Measurements from ENCODE around the gene ARHGAP42. TPM values are rescaled to one million over a fixed set of nuclear protein-coding genes. Genes with fewer than 3 reads are reported as not detected.

The ARHGAP42 gene
- total and polyA plus RNA-seq, 2 experiments from 2014 or later = 0.74 to 2.7 TPM

- Histone ChIP-seq H3K9me3 (ENCODE audit: low read depth) (no peaks in the 10 kb centered on the region), H4K20me1 (ENCODE audit: insufficient read depth) (no peaks in the 10 kb centered on the region), H3K9me2 (ENCODE audit: insufficient read depth) (no peaks in the 10 kb centered on the region), H3K4me1 (ENCODE audit: insufficient read depth) (peaks cover 38% of the 10 kb centered on the region), H3K36me3 (ENCODE audit: low read depth) (no peaks in the 10 kb centered on the region), H3F3A (ENCODE audit: insufficient read depth) (peaks cover 31% of the 10 kb centered on the region), H2AFZ (peak overlapping the region; percentile 61), H3K4me2 (ENCODE audit: unreplicated experiment) (peak overlapping the region; percentile 85), H3K27me3 (replicated peaks; ENCODE audit: insufficient read depth) (no peaks in the 10 kb centered on the region), H3K79me2 (ENCODE audit: insufficient read depth) (no peaks in the 10 kb centered on the region), H3K27ac (peak overlapping the region; percentile 82), H3K4me3 (peak overlapping the region; percentile 47), H3K9ac (peak overlapping the region; percentile 34)
- WGBS, 2 experiments (ENCODE audit: low coverage in 1 of 2, low lambda C conversion rate in 2 of 2, missing lambda C conversion rate in 2 of 2) = 0 to 1% methylated on average over 3 of the region's 3 CpGs
- TF ChIP-seq EZH2phosphoT487 (IDR thresholded peaks at IDR 0.05; ENCODE audit: insufficient read depth, low read depth) (0 out of 2 replicates have a peak, but pooled peaks have one; percentile 48), EZH2 (IDR thresholded peaks at IDR 0.05; ENCODE audit: insufficient read depth, poor library complexity, severe bottlenecking) (no peak)
- DNase-seq = peak; percentile 94
- in situ Hi-C loops (cut with MboI) = no loop called here
Measured at GRCh38 chr11:100876815-100877520, 189.9 kb downstream of the ARHGAP42 start.

GRCh38 chr11:100878474-100878873 lies 191.4 kb downstream of the ARHGAP42 start:
- Histone ChIP-seq H3K4me2 (ENCODE audit: unreplicated experiment) (peak overlapping the region; percentile 32), H3K27ac (peak overlapping the region; percentile 82), H3K27me3 (replicated peaks; ENCODE audit: insufficient read depth) (no peaks in the 10 kb centered on the region), H3K4me3 (no peak overlapping the region), H3F3A (ENCODE audit: insufficient read depth) (peaks cover 31% of the 10 kb centered on the region), H2AFZ (peak overlapping the region; percentile 42; the same call in 1 of the 2 replicates), H3K9ac (no peak overlapping the region), H3K4me1 (ENCODE audit: insufficient read depth) (peaks cover 34% of the 10 kb centered on the region), H3K9me3 (ENCODE audit: low read depth) (no peaks in the 10 kb centered on the region), H3K36me3 (ENCODE audit: low read depth) (no peaks in the 10 kb centered on the region), H3K79me2 (ENCODE audit: insufficient read depth) (no peaks in the 10 kb centered on the region), H3K9me2 (ENCODE audit: insufficient read depth) (no peaks in the 10 kb centered on the region), H4K20me1 (ENCODE audit: insufficient read depth) (no peaks in the 10 kb centered on the region)
- peak; percentile 60 for DNase-seq
- in situ Hi-C loops (cut with MboI) = no loop called here
- 44 to 54% methylated on average over 2 of the region's 2 CpGs for WGBS, 2 experiments (ENCODE audit: low coverage in 1 of 2, low lambda C conversion rate in 2 of 2, missing lambda C conversion rate in 2 of 2)
- TF ChIP-seq EZH2phosphoT487 (IDR thresholded peaks at IDR 0.05; ENCODE audit: insufficient read depth, low read depth) = no peak
- no peak for TF ChIP-seq EZH2 (IDR thresholded peaks at IDR 0.05; ENCODE audit: insufficient read depth, poor library complexity, severe bottlenecking)

DNA sequence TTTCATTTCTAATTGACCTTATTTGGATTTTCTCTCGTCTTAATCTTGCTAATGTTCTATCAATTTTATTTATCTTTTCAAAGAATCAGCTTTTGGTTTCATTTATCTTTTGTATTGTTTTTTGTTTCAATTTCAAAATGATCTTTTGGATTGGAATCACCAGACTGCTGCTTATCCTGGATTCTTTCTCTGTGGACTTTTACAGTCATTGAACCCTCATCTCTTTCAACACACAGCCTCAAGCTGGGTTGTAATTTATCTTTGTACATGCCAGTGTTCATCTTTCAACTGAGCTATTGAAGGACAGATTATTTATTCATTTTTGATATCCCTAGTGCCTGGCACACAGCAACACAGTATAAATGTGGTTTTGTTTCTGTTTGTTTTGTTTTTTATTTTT lies 195.9 kb downstream of the ARHGAP42 start:
- H3F3A ChIP-seq (ENCODE audit: insufficient read depth) = peaks cover 10% of the 10 kb centered on the region
- no peaks in the 10 kb centered on the region for H3K27me3 ChIP-seq (replicated peaks; ENCODE audit: insufficient read depth)
- no peak for DNase-seq
- H3K79me2 ChIP-seq (ENCODE audit: insufficient read depth) = no peaks in the 10 kb centered on the region
- H3K9me3 ChIP-seq (ENCODE audit: low read depth) = no peaks in the 10 kb centered on the region
- H3K27ac ChIP-seq = no peak overlapping the region
- TF ChIP-seq EZH2 (IDR thresholded peaks at IDR 0.05; ENCODE audit: insufficient read depth, poor library complexity, severe bottlenecking) = no peak
- no peak for TF ChIP-seq EZH2phosphoT487 (IDR thresholded peaks at IDR 0.05; ENCODE audit: insufficient read depth, low read depth)
- in situ Hi-C loops (cut with MboI) = no loop called here
- peaks cover 13% of the 10 kb centered on the region for H3K4me1 ChIP-seq (ENCODE audit: insufficient read depth)
- no peak overlapping the region for H2AFZ ChIP-seq
- H3K9ac ChIP-seq = no peak overlapping the region
- H3K36me3 ChIP-seq (ENCODE audit: low read depth) = no peaks in the 10 kb centered on the region
- no peak overlapping the region for H3K4me2 ChIP-seq (ENCODE audit: unreplicated experiment)
- no peaks in the 10 kb centered on the region for H3K9me2 ChIP-seq (ENCODE audit: insufficient read depth)
- WGBS, 2 experiments (ENCODE audit: low coverage in 1 of 2, low lambda C conversion rate in 2 of 2, missing lambda C conversion rate in 2 of 2) = 90 to 100% methylated on average over 1 of the region's 1 CpG
- no peak overlapping the region for H3K4me3 ChIP-seq
- H4K20me1 ChIP-seq (ENCODE audit: insufficient read depth) = no peaks in the 10 kb centered on the region

DNA sequence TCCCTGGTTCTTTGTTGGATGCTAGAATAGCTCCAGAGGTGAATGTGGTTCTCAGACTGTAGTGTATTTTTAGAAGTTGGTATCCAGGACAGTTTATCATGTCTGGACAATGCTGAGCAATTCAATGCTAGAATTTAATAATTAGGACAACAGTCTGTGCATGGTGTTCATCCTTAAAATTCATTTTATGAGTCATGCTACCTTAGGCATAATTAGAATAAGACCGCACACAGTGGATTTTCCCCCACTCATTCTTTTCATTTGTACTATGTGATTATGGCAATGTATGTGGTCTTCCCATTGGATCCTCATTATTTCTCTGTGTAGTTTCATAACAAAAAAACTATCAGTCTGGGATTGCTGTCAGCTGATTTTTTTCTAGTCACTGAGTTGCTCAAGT lies 196.7 kb downstream of the ARHGAP42 start:
- in situ Hi-C loops (cut with MboI) = no loop called here
- no peak for DNase-seq
- H3K27ac ChIP-seq = no peak overlapping the region
- no peaks in the 10 kb centered on the region for H3K36me3 ChIP-seq (ENCODE audit: low read depth)
- no peaks in the 10 kb centered on the region for H3K27me3 ChIP-seq (replicated peaks; ENCODE audit: insufficient read depth)
- no peaks in the 10 kb centered on the region for H3K9me3 ChIP-seq (ENCODE audit: low read depth)
- peaks cover 5% of the 10 kb centered on the region; the same call in 1 of the 2 replicates for H3F3A ChIP-seq (ENCODE audit: insufficient read depth)
- no peak for TF ChIP-seq EZH2phosphoT487 (IDR thresholded peaks at IDR 0.05; ENCODE audit: insufficient read depth, low read depth)
- no peak for TF ChIP-seq EZH2 (IDR thresholded peaks at IDR 0.05; ENCODE audit: insufficient read depth, poor library complexity, severe bottlenecking)
- H3K9ac ChIP-seq = no peak overlapping the region
- no peaks in the 10 kb centered on the region for H3K9me2 ChIP-seq (ENCODE audit: insufficient read depth)
- H3K4me1 ChIP-seq (ENCODE audit: insufficient read depth) = peaks cover 4% of the 10 kb centered on the region; the same call in 1 of the 2 replicates
- no peak overlapping the region for H3K4me2 ChIP-seq (ENCODE audit: unreplicated experiment)
- H4K20me1 ChIP-seq (ENCODE audit: insufficient read depth) = no peaks in the 10 kb centered on the region
- WGBS, 2 experiments (ENCODE audit: low coverage in 1 of 2, low lambda C conversion rate in 2 of 2, missing lambda C conversion rate in 2 of 2) = 89 to 90% methylated on average over 1 of the region's 1 CpG
- no peaks in the 10 kb centered on the region for H3K79me2 ChIP-seq (ENCODE audit: insufficient read depth)
- no peak overlapping the region for H3K4me3 ChIP-seq
- H2AFZ ChIP-seq = no peak overlapping the region
